HG02678 (cell line): ENCODE results near the gene OR1F1.
"Not testable (repeated sequence)": the region's sequence is repeated elsewhere in the genome, so short reads cannot be mapped to it uniquely, and the experiment has no call there.

ENCODE experiments used
- ATAC-seq: cut with Tn5 transposase; IDR thresholded peaks from one replicate; pipeline ENCODE4 v1.9.1; 2021; ENCODE audit warnings: mild to moderate bottlenecking, moderate library complexity; ENCODE audit not compliant: unreplicated experiment

Gene OR1F1

DNA sequence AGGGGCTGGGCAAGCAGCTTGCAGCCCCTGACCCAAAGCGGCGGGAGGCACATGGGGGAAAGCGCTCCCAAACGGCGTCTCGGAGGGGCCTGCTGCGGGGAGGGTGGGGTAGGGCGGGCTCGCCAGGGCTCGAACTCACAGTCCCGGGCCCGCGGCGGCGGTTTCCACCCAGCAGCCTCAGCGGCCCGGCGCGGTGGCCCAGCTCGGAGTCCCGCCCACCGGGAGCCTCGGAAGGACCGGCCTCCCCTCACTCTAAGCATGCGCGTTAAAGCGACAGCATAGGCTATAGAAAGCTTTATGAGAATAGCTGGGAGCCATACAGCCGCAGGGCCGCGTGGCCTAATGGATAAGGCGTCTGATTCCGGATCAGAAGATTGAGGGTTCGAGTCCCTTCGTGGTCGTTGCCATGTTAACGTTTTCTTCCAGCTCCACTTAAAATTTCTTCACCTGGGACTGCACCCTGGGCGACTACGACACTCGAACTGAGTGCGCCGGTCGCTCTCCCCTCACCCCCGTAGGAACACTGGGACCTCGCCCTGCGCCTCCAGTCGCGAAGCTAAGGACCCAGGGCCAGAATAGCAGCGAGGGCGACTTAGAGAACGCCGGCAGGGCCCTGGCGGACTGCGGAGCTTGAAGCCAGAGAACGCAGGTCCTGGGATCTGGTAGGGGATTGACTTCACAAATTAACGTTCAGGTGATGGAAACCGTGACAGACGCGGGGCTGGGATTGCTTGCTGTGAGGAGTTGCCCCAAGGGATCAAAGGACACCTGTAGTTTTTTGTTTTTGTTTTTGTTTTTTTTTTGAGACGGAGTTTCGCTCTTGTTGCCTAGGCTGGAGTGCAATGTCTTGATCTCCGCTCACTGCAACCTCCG is 37.4 kb upstream of the OR1F1 start:
- peak; percentile 73 for ATAC-seq

DNA sequence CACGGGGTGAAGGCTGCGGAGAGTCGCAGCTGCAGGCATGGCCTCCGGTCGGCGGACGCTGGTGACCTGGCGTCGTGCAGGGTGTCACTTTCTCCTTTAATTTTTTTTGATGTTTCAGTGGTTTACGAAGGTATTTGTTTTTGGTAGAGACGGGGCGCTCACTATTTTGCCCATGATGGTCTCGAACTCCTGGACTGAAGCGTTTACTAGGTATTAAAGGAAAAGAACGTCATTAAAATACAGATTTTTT is 36.1 kb upstream of the OR1F1 start:
- ATAC-seq = no peak

DNA sequence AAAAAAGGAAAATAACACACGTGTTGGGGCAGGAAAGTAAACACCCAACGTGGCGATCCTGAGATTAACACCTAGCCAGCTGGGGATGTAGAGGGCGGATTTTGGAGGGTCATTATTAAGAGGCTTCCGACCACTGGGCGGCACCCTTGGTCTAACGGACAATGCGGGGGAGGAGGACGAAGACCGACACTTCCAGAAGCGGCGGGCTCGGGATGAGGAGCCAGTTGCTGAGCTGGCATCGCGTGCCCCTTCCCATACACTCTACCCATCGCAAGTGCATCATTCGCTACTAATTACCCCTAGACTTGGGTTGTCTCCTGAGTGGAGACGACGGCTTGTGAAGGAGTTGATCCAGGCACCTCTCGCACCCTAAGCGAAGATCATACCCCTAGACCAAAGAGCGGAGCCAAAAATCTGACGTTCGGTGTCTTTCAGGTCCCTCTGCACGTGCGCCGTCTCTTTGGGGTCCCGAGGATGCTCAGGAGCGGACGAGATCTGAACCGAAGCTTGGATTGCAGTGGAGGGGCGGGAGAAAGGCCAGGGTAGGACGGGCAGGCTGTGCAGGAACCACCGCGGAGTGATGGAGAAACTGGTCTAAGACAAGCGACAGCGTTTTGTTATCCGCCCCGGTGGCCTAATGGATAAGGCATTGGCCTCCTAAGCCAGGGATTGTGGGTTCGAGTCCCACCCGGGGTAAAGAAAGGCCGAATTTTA is 35.6 kb upstream of the OR1F1 start:
- no peak for ATAC-seq

- no peak for ATAC-seq
Measured at GRCh38 chr16:3152991-3153368, 35.0 kb upstream of the OR1F1 start.

- ATAC-seq = no peak
Measured at GRCh38 chr16:3155181-3155580, 32.8 kb upstream of the OR1F1 start.

GRCh38 chr16:3155972-3156371 is 32.0 kb upstream of the OR1F1 start:
- no peak for ATAC-seq

- no peak for ATAC-seq
Measured at GRCh38 chr16:3157229-3158025, 30.6 kb upstream of the OR1F1 start.

GRCh38 chr16:3158026-3158509 is 29.9 kb upstream of the OR1F1 start:
- no peak for ATAC-seq

- peak; percentile 57 for ATAC-seq
Measured at GRCh38 chr16:3158510-3159314, 29.3 kb upstream of the OR1F1 start.

GRCh38 chr16:3161235-3162018 is 26.6 kb upstream of the OR1F1 start:
- no peak for ATAC-seq

- ATAC-seq = no peak
Measured at GRCh38 chr16:3164121-3164991, 23.6 kb upstream of the OR1F1 start.

- no peak for ATAC-seq
Measured at GRCh38 chr16:3165111-3165822, 22.7 kb upstream of the OR1F1 start.

GRCh38 chr16:3166505-3166886 is 21.5 kb upstream of the OR1F1 start:
- ATAC-seq = no peak

DNA sequence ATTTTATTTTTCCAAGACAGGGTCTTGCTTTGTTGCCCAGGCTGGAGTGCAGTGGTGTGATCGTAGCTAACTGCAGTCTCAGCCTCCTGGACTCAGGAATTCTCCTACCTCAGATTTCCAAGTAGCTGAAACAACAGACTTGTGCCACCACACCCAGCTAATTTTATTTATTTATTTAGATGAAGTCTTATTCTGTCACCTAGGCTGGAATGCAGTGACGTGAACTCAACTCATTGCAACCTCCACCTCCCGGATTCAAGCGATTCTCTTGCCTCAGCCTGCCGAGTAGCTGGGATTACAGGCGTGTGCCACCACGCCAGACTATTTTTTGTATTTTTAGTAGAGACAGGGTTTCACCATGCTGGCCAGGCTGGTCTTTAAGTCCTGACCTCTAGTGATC is 19.3 kb upstream of the OR1F1 start:
- ATAC-seq = not testable (repeated sequence)

DNA sequence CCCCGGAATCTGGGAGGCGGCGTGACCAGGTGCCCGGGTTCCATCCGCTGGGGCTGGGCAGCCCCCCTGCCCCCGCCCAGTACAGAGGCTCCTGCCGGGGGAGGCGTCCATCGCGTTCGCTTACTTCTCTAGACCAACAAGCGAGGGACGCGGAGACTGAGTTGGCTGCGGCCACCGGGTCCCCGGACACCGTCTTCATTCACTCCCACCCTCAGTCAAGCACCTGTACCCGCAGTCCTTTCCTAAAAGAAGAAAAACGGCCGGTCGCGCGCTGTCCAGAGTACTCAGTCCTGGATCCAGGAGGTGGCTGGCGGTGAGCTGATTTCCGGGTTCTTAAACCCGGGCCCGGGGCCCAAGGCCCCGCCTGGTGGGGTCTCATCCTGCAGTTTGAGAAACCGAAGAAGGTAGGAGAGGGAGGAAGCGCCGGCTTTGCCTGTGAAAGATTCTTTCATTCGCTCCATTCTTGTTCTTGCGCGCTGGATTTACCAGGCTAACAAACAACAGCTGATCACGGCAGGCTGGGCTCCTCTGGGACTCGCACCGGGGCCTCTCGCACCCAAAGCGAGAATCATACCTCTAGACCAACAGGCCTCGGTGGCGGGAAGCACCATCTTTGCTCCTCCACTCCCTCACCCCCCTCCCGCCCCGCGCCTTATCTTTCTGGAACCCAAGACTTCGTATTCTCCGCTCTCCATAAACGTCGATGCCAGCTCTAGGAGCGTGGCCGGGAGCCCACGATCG is 17.4 kb upstream of the OR1F1 start:
- no peak for ATAC-seq

DNA sequence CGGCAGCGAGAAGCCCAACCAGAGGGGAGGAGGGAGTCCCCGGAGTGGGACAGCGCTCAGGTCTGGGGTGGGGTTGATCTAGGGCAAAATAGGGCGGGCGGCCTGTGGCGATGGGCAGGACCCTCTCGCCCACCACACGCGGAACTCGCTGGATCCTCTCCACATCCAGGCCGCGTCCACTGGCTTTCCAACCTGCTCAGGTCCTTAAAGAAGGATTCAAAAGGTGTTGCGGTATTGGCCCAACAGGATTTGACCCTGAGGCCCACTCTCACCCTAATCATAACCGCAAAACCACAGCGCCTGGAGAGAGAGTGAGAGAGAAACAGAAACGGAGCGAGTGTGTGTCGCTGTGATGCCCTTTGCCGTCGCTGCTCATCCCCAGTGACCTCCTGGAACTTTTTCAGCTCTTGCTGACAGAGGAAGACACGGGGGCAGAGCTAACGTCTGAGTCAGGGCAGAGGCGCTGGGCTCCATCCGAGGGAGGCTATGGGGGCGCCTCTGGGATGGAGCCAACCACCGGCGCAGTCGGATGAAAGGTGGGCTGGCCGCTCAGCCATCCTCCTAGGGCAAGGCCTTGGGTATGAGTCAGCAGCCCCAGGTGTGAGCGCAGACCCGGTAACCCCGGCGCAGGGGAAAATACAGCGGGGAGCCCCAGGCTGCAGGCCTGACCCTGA is 16.7 kb upstream of the OR1F1 start:
- no peak for ATAC-seq
